Bronchial epithelial cell (primary cell): ENCODE results near the gene ERBB4. TPM values are rescaled to one million over a fixed set of nuclear protein-coding genes. Genes with fewer than 3 reads are reported as not detected.

Experiments
- DNase-seq: peaks from one replicate; pipeline ENCODE4 v3.0.0-alpha.2; 2010; ENCODE audit warnings: low read depth
- FAIRE-seq: peaks from 2 replicates; lab custom pipeline; 2011; peaks lifted over from hg19 to GRCh38; lab: Jason Lieb, UNC
- H3K27me3 ChIP-seq: 2 replicates; pipeline ENCODE4 v1.5.1; 2011; ENCODE audit warnings: low read length; ENCODE audit not compliant: control insufficient read depth, insufficient read depth
- H3K36me3 ChIP-seq: 2 replicates; pipeline ENCODE4 v1.5.1; 2011; ENCODE audit warnings: low read length; ENCODE audit not compliant: control insufficient read depth, insufficient read depth
- H3K4me3 ChIP-seq: 2 replicates; pipeline ENCODE4 v1.5.1; 2011; ENCODE audit warnings: mild to moderate bottlenecking, low read depth, low read length, control low read depth
- total RNA-seq: library from RNA; depleted of rRNA; stranded (reverse); fragments of >200 nt; gene quantifications from 2 replicates; pipeline ENCODE4 v1.2.1, GENCODE V29; 2014
- TF ChIP-seq, protein P1 (sequence below): IDR thresholded peaks from 2 replicates; pipeline ENCODE4 v1.5.1; 2011; ENCODE audit warnings: mild to moderate bottlenecking, moderate library complexity, low read length, control low read depth, inconsistent platforms; ENCODE audit not compliant: insufficient read depth, severe bottlenecking

ERBB4 gene
- total RNA-seq, 1 donor from 2014 or later: under 0.01 TPM

DNA sequence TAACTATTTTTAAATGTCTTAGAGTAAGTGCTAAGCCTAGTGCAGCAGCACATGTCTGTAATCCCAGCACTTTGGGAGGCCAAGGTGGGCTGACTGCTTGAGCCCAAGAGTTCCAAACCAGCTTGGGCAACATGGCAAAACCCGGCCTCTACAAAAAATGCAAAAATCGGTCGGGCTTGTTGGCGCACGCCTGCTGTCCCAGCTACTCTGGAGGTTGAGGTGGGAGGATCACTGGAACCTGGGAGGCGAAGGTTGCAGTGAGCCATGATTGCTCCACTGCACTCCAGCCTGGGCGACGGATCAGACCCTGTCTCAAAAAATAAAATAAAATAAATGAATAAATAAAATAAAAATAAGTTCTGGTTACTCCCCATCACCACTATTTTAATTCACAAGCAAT is 783.4 kb downstream of the ERBB4 start:
- no peak for FAIRE-seq
- TF ChIP-seq, protein P1, sequence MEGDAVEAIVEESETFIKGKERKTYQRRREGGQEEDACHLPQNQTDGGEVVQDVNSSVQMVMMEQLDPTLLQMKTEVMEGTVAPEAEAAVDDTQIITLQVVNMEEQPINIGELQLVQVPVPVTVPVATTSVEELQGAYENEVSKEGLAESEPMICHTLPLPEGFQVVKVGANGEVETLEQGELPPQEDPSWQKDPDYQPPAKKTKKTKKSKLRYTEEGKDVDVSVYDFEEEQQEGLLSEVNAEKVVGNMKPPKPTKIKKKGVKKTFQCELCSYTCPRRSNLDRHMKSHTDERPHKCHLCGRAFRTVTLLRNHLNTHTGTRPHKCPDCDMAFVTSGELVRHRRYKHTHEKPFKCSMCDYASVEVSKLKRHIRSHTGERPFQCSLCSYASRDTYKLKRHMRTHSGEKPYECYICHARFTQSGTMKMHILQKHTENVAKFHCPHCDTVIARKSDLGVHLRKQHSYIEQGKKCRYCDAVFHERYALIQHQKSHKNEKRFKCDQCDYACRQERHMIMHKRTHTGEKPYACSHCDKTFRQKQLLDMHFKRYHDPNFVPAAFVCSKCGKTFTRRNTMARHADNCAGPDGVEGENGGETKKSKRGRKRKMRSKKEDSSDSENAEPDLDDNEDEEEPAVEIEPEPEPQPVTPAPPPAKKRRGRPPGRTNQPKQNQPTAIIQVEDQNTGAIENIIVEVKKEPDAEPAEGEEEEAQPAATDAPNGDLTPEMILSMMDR: no peak
- no peak for DNase-seq
- no peaks in the 10 kb centered on the region for H3K27me3 ChIP-seq
- no peaks in the 10 kb centered on the region for H3K36me3 ChIP-seq
- no peak overlapping the region for H3K4me3 ChIP-seq

DNA sequence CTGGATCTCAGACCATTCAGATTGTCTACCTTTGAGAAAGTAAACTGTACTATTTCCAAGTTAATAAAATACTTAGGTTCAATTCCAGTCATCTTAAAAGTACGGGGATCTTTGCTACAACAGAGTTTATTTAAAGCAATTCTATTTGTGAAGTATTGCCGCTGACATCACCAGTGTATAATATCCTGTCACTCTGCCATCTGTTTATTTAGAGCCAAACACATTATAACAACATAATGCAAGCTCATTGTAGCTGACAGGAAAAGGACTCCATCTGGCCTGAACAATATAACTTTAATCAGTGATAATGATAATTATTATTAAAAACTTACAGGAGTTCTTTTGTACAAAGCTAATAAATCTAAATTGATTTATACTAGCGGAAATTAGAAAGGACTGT is 786.8 kb downstream of the ERBB4 start:
- DNase-seq: no peak

DNA sequence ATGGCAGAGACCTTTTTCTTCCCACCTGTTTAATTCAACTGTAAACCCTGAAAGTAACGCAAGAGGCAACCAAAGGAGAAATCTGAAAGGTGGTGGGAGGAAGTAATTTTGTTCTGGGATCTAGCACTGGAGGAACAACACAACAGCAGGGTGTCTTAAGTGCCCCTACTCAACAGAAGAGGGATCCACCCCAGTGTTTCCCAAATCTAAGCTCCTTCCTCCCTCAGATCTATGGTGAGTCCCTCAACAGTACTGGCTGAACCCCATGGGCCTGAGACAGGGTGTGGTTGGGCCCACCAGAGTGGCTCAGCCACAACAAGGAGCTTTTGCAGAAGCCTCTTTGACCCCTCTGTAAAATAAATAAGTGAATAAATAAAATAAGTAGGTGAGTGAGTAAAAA is 790.3 kb downstream of the ERBB4 start:
- Histone ChIP-seq H3K4me3 (no peak overlapping the region), H3K36me3 (no peaks in the 10 kb centered on the region), H3K27me3 (no peaks in the 10 kb centered on the region)
- DNase-seq (no peak), FAIRE-seq (no peak)
- TF ChIP-seq, protein P1: no peak

More for the DNA sequence above, 786.8 kb downstream of the ERBB4 start:
- Histone ChIP-seq H3K27me3 (no peaks in the 10 kb centered on the region), H3K36me3 (no peaks in the 10 kb centered on the region), H3K4me3 (no peak overlapping the region)
- TF ChIP-seq, protein P1: no peak
- FAIRE-seq: no peak

- TF ChIP-seq, protein P1: peak; percentile 87
- DNase-seq (peak; percentile 45), FAIRE-seq (no peak)
- no peaks in the 10 kb centered on the region for H3K36me3 ChIP-seq
- no peak overlapping the region for H3K4me3 ChIP-seq
- H3K27me3 ChIP-seq: no peaks in the 10 kb centered on the region
Measured at GRCh38 chr2:211745295-211746097, 793.1 kb downstream of the ERBB4 start.

GRCh38 chr2:211744379-211744778 is 794.2 kb downstream of the ERBB4 start:
- no peaks in the 10 kb centered on the region for H3K36me3 ChIP-seq
- DNase-seq: no peak
- no peak overlapping the region for H3K4me3 ChIP-seq
- H3K27me3 ChIP-seq: no peaks in the 10 kb centered on the region
- TF ChIP-seq, protein P1: no peak
- no peak for FAIRE-seq

- Histone ChIP-seq H3K4me3 (no peak overlapping the region), H3K27me3 (no peaks in the 10 kb centered on the region), H3K36me3 (no peaks in the 10 kb centered on the region)
- TF ChIP-seq, protein P1: no peak
- no peak for DNase-seq
- FAIRE-seq: no peak
Measured at GRCh38 chr2:211741966-211742365, 796.6 kb downstream of the ERBB4 start.
